GM21529 (cell line): ENCODE results near the gene OTOF.

ENCODE experiments used
- ATAC-seq: cut with Tn5 transposase; IDR thresholded peaks from one replicate; pipeline ENCODE4 v1.9.1; 2021; ENCODE audit not compliant: unreplicated experiment

OTOF gene

DNA sequence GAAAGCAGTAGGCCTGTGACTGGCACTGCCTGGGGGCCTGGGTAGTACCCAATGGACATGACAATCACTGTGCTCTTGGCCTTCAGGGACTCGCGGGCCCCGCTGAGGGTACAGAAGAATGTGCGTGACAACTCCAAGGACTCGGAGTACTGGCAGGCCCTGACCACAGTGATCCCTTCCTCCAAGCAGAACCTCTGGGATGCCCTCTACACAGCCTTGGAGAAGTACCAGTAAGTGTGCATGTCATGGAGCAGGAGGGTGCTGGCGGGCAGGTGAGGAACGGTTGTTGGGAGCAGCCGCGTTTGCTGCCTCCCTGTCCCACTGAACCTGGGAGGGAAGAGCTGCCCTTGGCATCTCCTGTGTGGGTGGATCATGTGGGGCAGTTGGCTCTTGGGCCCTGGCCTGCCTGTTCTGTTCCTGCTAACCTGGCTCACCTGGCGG is 23.3 kb downstream of the OTOF start:
- ATAC-seq, result no peak

DNA sequence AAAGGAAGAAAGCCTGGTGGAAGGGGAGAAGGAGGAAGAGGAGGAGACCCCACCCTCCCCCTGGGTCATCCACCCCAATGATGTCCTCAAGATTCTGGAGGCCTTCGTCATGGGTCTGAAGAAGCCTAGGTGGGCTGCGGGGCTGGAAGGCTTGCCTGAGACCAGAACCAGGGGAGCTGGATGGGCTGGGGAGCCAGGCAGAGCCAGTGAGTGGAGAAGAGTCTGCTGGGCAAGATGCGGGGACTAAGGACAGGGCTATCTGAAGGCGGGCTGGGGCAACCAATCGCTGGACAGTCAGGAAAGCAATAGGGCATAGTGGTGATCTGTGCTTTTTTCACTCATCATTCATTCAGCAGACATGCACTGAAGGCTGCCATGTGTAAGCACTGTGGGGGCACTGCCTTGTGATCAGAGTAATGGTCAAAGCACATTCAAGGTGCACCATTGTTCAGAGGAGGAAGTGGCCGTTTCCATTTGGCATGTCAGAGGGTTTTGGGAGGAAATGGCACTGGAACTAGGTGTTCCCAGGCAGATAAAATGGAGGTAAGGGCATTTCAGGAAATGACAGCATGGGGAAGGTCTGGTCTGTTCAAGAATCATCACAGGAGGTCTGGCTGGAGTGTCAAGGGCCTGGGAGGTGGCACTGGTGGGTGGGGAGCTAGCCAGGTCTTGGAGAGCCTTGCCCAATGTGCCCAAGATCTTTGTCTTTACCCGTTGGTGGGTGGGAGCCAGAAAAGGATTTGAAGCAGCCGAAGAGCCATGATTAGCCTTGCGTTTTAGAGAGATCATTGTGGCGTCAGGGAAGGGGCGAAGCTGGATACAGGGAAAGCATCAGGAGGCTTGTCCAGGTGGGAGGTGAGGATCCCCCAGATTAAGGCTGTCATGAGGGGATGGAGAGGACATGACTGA is 24.2 kb downstream of the OTOF start:
- ATAC-seq, result no peak

DNA sequence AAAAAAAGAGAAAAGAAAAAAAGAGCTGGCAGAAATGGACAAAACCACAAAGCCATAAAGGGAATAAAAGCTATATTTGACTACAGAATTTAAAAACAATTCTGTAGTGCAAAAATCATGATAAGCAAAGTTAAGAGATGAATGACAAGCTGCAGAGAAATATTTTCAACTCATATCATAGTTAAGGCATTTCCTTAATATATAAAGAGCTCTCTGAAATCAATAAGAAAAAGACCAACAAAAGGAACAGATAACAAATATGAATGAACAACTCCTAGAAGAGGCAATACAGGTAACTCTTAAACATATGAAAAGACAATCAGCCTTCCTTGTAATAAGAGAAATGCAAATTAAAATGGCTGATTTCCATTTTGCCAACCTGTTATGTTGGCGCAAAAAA is 26.2 kb downstream of the OTOF start:
- no peak for ATAC-seq

DNA sequence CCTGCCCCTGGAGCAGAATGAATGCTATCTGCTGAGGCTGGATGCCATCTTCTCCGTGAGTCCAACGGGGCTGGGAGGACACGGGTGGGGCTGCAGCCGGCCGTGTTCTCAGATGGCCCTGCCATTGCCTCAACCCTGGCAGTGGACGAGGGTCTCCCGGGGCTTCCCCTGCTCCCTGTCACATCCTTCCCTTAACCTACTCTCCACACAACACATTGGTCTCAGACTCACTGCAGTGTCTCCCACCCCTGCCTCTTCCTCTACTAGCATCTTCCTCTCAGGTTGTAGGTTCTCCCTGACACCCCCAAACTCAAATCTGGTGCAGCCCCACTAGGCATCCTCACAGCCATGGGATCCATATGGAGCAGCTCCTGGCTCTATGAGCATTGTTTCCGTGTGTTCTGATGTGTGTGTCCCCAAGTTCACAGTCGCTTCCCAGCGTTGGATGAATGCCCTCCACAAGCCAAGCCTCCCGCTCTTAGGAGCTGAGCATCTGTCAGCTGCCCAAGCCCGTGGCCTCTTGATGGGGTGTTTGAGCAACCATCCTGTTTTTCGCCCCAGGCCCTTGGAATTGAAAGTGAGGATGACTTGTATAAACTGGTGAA is 27.8 kb downstream of the OTOF start:
- ATAC-seq, result no peak

DNA sequence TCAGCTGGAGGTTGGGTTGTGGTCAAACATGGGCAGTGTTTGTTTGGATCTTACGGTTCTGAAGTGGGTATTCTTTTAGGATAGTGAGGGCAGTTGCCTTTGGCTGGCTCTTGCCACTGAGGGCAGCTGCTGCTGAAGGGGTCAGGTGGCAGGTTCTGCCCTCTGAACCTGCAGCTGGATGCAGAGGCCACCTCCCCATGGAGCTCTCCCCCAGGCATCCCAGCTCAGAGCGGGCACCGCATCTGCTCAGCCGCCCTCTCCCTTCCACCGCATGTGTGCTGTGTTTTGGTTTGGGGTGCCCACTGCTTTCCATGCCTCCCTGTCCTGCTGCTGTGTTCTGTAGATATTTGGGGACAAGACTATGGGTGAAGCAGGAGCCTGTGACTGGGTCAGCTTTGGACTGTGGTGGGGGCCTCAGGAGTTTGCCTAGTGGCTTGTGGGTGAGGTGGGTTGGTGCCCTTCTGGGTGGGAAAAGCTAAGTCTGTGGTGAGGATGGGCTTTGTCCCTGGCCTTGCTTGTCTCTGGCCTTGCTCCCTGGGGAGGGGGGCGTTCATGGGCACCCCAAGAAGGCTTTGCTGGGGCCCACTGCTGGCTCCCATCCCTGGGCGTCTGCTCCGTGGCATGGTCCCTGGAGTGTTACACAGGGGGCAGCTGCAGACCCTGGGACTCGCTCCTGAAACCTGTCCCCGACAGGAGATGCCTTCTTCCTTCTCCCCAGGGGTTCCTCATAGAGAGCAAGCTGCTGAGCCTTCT is 28.5 kb downstream of the OTOF start:
- no peak for ATAC-seq

DNA sequence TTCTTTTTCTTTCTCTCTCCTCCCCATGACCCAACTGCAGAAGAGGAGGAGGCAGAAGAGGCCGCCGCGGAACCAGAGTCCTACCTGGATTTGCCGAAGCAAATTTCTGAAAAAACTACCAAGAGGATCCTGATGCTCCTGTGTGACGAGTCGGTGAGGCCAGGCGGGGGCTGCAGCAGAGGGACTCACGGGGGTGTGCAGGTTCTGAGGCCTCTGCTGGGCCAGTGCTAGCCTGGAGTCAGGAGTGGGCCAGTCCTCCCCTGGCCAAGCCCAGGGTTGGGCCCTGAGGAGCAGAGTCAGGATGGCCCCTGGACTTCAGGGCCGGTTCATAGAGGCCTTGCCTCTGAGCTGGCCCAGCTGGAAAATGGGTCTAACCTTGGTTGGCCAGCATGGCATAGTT is 29.3 kb downstream of the OTOF start:
- no peak for ATAC-seq

DNA sequence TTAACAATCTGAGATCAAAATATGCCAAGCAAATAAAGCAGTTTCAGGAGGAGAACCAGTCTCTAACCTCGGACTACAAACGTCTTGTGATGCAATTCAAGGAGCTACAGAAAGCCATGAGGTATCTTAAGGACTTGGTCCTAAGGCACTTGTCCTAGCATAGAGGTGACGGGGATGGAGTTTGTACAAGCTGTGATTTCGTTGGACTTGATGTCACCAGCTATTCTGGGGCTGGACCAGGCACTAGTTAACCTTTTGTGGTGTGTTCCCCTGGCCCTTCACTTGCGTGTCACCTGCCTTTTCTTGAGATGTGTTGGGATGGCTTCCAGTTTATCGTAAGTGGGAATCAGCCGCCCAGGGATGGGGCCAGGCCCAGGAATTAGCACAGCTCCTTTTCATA is 33.7 kb downstream of the OTOF start:
- ATAC-seq, result no peak

DNA sequence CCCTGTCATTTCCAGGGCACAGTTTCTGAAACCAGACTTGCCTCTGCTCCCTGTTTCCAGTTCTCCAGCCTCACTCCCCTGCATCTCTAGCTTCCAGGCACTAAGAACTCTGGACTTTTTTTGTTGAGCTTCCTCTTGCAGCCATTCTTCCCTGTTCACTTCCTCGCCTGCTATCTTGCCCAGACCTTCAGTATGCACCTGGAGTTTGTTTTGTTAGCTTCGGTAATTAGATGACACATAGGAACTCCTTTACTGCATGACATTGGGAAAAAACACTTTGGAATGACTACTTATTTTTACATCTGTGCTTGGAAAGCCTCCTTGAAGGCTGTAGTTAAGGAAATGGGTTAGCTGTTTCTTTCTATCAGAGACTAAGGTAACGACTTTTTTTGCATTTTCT is 35.2 kb downstream of the OTOF start:
- ATAC-seq, result no peak

DNA sequence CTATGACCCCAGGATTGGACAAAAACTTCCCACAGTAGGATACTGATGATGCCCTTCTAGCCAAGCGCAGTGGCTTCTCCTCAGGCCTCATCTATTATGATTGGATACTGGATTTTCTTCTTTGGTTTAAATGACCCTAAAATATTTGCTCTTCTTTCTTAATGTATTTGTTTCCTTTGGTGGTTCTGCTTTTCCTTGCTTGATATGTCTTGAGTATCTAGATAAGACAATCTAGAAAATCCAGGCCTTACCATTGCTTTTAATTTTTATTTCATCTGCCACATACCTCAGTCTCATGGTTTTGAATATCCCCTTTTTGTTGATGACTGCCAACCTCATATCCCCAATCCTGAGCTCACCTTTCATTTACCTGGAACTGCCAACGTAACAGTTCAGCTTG is 35.6 kb downstream of the OTOF start:
- no peak for ATAC-seq

DNA sequence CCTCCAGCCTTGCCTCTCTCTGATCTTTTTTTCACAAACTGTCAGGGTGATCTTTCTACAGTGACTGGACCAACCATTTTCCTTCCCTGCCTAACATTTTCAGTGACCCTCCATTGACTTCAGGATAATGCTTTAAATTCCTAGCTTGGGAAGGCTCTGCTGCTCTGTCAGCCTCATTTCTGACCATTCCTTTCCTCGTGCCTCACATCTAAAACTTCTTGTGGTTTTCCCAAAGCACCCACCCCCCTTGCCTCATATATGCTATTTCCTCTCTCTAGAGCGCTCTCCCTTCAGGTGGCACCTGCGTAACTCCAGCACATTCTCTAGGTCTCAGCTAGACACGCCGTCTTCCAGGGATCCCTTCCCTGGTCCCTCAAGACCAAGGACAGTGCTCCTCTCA is 39.0 kb downstream of the OTOF start:
- ATAC-seq, result no peak

DNA sequence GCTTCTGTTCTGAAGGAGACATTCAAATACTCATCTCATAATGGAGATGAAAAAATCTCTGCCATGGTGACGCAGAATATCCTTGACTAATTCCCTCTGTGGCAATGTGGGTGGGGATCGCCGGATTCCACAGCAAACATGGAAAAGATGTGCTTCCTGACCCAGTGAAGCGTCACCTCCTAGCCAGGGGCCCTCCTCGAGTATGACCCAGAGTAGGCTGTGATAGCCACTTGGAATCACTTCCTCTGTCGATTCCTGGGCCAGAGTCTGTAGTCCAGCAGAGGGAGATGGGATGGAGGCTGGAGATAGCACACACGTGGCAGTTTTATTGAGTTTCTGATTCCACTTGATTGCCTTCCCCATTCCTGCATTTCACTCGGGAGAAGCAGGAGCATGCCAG is 39.4 kb downstream of the OTOF start:
- ATAC-seq, result no peak

DNA sequence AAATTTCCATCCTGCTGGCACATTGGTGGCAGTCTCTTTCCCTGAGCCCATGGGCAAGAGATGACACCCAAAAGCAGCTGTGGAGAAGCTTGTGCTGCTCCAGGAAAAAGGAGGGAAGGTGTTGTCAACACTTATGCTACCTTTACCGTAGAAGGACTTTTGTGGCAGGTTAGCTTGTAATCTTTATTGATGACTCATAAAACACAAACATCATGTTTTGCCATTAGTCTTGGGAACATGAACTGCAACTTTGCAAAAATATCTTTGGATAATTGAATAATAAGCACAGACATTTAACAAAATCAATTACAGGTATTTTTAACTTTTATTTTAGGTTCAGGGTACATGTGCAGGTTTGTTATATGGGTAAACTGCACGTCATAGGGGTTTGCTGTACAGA is 42.8 kb downstream of the OTOF start:
- ATAC-seq, result no peak

DNA sequence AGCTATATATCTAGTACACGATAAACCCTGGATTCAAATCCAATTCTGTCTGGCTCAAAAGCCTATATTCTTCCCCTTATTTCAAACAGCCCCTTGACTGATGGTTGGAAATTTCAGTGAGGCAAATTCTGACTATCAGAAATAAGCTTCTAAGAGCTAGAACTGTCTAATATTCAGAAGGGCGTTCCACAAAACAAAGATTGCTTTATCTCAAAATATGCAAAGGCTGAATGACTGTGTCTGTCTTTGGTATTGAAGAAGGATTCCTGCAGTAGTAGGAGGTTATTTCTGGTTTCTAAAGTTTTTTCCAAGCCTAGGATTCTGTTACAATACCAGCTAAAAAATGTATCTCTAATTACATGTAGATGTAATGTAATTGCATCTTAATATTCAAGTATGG is 45.1 kb downstream of the OTOF start:
- no peak for ATAC-seq

DNA sequence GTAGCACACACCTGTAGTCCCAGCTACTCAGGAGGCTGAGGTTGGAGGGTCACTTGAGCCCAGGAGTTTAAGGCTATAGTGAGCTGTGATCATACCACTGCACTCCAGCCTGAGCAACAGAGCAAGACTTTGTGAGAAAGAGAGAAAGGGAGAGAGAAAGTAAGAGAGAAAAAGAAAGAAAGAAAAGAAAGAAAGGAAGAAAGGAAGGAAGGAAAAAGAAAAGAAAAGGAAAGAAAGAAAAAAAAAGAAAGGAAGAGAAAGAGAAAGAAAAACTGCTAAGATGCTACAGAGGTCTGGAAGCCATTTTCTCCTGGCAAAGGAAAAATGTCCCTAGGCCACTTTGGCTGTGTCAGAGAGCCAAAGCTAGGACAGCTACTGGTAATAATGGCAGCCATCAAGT is 45.6 kb downstream of the OTOF start:
- no peak for ATAC-seq

DNA sequence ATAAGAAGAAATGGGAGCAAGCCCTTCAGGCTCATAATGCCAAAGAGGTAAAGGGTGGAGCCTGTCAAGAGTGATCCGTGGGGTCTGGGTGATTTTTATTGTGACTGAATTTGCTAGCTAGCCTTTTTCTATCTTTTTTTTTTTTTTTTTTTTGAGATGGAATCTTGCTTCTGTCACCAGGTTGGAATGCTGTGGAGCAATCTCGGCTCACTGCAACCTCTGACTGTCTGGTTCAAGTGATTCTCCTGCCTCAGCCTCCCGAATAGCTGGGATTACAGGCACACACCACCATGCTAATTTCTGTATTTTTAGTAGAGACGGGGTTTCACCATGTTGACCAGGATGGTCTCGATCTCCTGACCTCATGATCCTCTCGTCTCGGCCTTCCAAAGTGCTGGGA is 47.1 kb downstream of the OTOF start:
- ATAC-seq, result no peak

DNA sequence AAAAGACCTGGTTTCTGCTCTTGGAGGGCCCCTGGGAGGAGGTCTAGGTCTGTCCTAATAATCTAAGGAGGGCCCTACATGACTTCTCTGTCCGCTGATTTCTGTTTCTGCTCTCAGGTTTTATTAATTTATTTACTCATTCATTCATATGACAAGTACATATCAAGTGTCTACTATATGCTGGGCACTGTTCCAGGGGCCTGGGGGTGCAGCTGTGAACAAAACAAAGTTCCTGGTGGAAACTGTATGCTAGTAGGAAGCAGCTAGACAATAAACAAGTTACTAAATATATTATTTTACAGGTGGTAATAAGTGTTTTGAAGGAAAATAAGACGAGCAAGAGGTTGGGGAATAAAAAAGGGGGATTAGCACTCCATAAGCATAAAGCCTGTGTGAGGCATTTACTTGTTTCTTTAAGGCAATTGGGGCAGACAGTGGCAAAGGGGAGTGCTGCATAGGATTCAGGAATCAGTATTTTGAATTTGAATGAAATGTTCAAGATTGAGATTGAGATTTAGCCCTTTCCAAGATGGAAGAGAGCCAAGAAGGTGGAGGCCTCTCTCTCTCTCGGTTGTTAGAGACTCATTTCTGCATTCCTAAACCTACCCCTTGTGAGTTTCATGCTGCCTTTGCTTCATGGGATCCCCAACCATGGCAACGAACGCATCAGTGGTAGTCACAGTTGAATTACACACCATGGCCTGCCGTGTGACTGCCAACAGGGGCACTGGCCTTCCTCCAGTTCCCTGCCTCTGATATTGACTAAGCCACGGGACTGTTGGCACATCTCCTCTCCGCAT is 47.9 kb downstream of the OTOF start:
- ATAC-seq, result no peak

DNA sequence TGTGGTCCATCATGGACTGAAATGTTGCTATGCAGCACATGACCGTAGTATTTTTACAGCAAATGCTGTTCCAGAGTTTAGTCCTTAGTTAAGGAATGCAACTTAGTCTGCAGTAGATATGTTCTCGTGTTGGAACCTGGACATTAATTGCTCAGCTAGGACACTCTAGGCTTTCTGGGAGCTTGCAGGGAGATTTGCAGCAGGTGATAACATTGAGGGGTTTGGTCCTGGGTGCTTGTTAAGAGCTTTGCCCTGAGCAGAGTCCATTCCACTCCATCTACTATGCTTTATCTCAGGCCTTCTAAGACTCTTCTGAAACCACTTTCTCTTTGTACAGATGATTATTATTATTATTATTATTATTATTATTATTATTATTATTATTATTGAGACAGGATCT is 49.1 kb downstream of the OTOF start:
- ATAC-seq, result no peak

DNA sequence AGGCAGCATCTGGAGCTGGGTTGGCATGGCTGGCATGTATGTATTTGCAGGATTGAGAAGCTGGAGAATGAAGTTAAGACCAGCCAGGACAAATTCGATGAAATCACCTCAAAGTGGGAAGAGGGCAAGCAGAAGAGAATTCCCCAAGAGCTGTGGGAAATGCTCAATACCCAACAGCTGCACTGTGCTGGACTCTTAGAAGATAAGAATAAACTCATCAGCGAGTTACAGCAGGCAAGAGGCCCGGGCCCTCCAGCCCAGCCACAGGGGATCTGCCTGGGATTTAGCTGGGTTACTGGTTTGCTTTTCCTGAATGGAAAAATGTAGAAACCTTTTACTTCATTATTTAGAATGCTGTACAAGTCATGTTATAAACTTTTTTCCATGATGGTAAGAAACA is 53.7 kb downstream of the OTOF start:
- ATAC-seq, result no peak

DNA sequence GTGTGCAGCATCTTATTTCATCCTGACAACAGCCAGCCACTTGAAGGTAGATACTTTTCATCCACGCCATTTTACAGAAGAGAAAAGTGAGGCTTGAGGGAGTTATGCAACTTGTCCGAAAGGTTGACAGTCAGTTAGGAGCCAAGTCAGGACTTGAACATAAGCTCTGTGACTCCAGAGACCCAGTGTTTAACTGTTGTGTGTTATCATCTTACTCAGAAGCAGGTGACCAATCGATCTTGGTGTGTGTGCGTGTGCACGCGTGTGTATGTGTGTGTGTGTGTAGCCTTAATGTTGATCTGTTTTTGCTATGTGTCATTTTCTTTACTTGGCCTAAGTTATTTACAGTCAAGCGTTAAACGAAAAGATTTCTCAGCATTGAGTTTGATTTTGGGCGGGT is 54.2 kb downstream of the OTOF start:
- ATAC-seq, result no peak

DNA sequence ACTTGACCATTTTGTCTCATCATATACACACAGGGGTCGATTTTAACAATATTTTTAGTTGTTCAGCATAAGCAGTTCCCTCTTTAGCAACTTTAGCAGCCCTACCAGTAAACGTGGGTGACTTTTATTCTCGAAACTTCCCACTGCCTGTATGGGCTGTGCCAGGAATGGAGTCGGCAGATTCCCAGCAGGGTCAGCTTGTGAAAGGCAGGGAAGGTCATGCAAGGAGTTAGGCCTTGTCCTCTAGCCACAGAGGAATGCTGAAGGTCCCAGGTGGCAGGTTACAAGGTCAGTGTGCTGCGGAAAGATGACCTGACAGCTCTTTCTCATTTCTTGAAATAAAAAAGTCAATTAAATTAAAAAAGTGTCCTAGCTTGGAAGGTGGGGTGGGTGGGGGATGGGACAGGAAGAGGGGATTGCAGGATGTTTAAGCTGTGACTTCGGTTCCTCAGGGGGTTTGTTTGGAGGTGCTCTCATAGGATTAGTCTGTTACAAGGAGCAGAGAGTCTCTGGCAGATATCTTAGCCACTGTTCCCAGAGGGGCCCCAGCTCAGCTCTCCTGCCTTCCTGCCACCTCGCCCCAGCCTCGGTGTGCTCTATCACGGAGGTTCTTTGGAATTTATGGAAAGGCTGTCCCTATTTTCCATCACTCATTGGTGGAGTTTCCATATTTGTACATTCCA is 54.8 kb downstream of the OTOF start:
- no peak for ATAC-seq

DNA sequence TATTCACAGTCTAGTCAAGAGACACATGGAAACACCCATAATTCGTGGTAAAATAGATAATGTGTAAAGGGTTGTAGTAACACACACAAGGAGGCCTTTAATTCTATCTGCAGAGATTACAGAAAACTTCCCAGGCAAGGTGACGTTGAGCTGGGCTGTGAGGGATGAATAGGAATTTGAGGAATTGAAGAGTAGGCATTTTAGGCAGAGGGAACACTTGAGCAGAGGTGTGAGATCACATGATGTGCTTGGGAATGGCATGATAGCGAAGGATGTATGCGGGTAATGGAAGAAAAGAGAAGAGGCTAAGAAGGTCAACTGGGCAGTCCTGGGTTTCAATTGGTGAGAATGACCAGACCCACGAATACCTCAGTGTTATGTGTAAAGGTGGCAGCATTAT is 56.0 kb downstream of the OTOF start:
- ATAC-seq, result no peak
